Pancreas (tissue), 10 donors: ENCODE measurements around the gene JAM3. TPM values are rescaled to one million over a fixed set of nuclear protein-coding genes. Genes with fewer than 3 reads are reported as not detected.

Experiments used
- ATAC-seq, 4 donors: fragments of 200-7000 bp; cut with Tn5 transposase; one replicate each; pipeline versions ENCODE4 v1.8.0 to v1.9.1; 2020; ENCODE audit warnings: mild to moderate bottlenecking in 4 of 4, moderate library complexity in 4 of 4
- DNase-seq, 6 donors: peaks; one replicate each; pipeline ENCODE4 v3.0.0-alpha.2; 2020
- FAIRE-seq: peaks from 2 replicates; lab custom pipeline; 2012; peaks lifted over from hg19 to GRCh38; lab: Jason Lieb, UNC
- H3K27ac ChIP-seq, 4 donors: fragments of 200-600 bp; sonication (generic); 1 replicate in 3 of 4; 2 replicates in 1 of 4; pipeline versions ENCODE4 v1.5.0 to v1.8.0; 2020
- H3K27me3 ChIP-seq, 4 donors: fragments of 200-600 bp; one replicate each; pipeline ENCODE4 v1.8.0; 2021
- H3K36me3 ChIP-seq, 3 donors: fragments of 200-600 bp; sonication (generic) in 1 of 3; one replicate each; pipeline versions ENCODE4 v1.5.0 to v1.8.0; 2020 to 2021
- H3K4me1 ChIP-seq, 3 donors: fragments of 200-600 bp; one replicate each; pipeline ENCODE4 v1.8.0; 2021
- H3K4me3 ChIP-seq, 4 donors: fragments of 200-600 bp; sonication (generic) in 2 of 4; one replicate each; pipeline versions ENCODE4 v1.5.0 to v1.8.0; 2020 to 2021
- H3K9me3 ChIP-seq, 4 donors: fragments of 200-600 bp; one replicate each; pipeline ENCODE4 v1.8.0; 2021
- WGBS, 2 donors: extraction: QIAGEN DNeasy Blood & Tissue Kit; methylation state at CpG; one replicate each; pipeline ENCODE4 v1.1.7; 2013; 5-methylcytosine and 5-hydroxymethylcytosine counted together
- intact Hi-C, 3 donors: fragments of 100-400 bp; cut with DNase I; formaldehyde crosslinking; loops; one replicate each; pipeline versions ENCODE4 v1.11.1 to v1.14.2; 2022
- polyA plus RNA-seq, 2 donors: library from polyadenylated mRNA; stranded (reverse); fragments of 200-250 nt; gene quantifications; one replicate each; pipeline ENCODE4 v1.2.3, GENCODE V29; 2013
- total RNA-seq, 6 donors: library from RNA; stranded (reverse); fragmentation: NEBNext Ultra II Directional in 4 of 6; extraction: Animal tissue kit (Norgen Biotek cat#: 25700) in 4 of 6; gene quantifications; one replicate each; pipeline versions ENCODE4 v1.2.1 to v1.2.4, GENCODE V29; 2021 to 2023
- TF ChIP-seq, protein P1 (sequence below), 4 donors: fragments of 200-600 bp; sonication (generic) in 3 of 4; IDR thresholded peaks; one replicate each; pipeline versions ENCODE4 v1.5.0 to v1.8.0; 2021; ENCODE audit warnings: antibody characterized with exemption in 4 of 4
- donor health status: healthy with polysubstance abuse.
- donor health status: DM: no; HTN: no; CAD: no; lungs with moderate emphysema.
- donor health status: DM: no; HTN: no; CAD: no.
- donor health status: control.
- donor health status: control.
- donor health status: Bipolar disorder and iron deficiency.
- donor health status: DM: yes; HTN: yes; CAD: no.
- donor health status: DM: no; HTN: no; CAD: no.
- donor health status: DM: no; HTN: no; CAD: no.
- donor health status: DM: yes; HTN: yes; CAD: no.

Gene JAM3
- total and polyA plus RNA-seq, 8 donors: 1.7 to 11.0 (median 4.2) TPM

GRCh38 chr11:134164490-134165370 lies 95.9 kb downstream of the JAM3 start:
- no peak overlapping the region for H3K4me3 ChIP-seq
- FAIRE-seq: no peak
- H3K4me1 ChIP-seq: no peaks in the 10 kb centered on the region
- H3K36me3 ChIP-seq: peaks cover 0 to 15% (median 13%) of the 10 kb centered on the region in 3 donors
- H3K9me3 ChIP-seq: no peaks in the 10 kb centered on the region
- no peak overlapping the region for H3K27ac ChIP-seq
- no peak for DNase-seq
- ATAC-seq: no peak
- TF ChIP-seq, protein P1, sequence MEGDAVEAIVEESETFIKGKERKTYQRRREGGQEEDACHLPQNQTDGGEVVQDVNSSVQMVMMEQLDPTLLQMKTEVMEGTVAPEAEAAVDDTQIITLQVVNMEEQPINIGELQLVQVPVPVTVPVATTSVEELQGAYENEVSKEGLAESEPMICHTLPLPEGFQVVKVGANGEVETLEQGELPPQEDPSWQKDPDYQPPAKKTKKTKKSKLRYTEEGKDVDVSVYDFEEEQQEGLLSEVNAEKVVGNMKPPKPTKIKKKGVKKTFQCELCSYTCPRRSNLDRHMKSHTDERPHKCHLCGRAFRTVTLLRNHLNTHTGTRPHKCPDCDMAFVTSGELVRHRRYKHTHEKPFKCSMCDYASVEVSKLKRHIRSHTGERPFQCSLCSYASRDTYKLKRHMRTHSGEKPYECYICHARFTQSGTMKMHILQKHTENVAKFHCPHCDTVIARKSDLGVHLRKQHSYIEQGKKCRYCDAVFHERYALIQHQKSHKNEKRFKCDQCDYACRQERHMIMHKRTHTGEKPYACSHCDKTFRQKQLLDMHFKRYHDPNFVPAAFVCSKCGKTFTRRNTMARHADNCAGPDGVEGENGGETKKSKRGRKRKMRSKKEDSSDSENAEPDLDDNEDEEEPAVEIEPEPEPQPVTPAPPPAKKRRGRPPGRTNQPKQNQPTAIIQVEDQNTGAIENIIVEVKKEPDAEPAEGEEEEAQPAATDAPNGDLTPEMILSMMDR (IDR thresholded peaks at IDR 0.05): no peak
- WGBS, 2 donors: 95 to 98% methylated on average over 11 of the region's 11 CpGs
- no peaks in the 10 kb centered on the region for H3K27me3 ChIP-seq
- intact Hi-C loops: no loop called here

GRCh38 chr11:134170177-134170918 lies 101.5 kb downstream of the JAM3 start:
- intact Hi-C loops: no loop called here
- Histone ChIP-seq H3K27ac (no peak overlapping the region), H3K9me3 (no peaks in the 10 kb centered on the region), H3K36me3 (peaks cover 0 to 7% (median 6%) of the 10 kb centered on the region in 3 donors), H3K4me1 (no peaks in the 10 kb centered on the region), H3K27me3 (no peaks in the 10 kb centered on the region), H3K4me3 (no peak overlapping the region)
- 82 to 84% methylated on average over 6 of the region's 6 CpGs for WGBS, 2 donors
- TF ChIP-seq, protein P1 (IDR thresholded peaks at IDR 0.05): no peak
- DNase-seq: no peak
- no peak for ATAC-seq
- no peak for FAIRE-seq

DNA sequence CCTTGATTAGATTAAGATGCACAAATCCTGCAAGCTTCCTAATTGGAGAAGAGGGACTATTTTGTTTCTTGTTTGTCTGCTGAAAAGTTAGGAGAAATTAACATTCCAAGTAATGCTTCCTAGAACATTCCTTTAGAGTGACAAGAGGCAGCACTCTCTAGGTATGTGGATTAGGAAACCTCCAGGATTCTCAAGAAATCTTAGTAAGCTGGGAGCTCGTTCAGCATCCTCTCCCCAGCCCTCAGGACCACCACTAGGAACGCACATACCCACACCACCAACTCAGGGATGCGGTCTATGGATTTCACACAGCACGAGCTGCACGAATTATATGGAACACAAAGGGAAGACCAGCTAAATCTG lies 102.0 kb downstream of the JAM3 start:
- no peaks in the 10 kb centered on the region for H3K27me3 ChIP-seq
- no peak overlapping the region for H3K4me3 ChIP-seq
- intact Hi-C loops: no loop called here
- H3K4me1 ChIP-seq: no peaks in the 10 kb centered on the region
- DNase-seq (no peak), FAIRE-seq (no peak), ATAC-seq (no peak)
- TF ChIP-seq, protein P1 (IDR thresholded peaks at IDR 0.05): no peak
- H3K9me3 ChIP-seq: no peaks in the 10 kb centered on the region
- H3K27ac ChIP-seq: no peak overlapping the region
- H3K36me3 ChIP-seq: peaks cover 0 to 12% (median 7%) of the 10 kb centered on the region in 3 donors
- 94 to 98% methylated on average over 5 of the region's 5 CpGs for WGBS, 2 donors

DNA sequence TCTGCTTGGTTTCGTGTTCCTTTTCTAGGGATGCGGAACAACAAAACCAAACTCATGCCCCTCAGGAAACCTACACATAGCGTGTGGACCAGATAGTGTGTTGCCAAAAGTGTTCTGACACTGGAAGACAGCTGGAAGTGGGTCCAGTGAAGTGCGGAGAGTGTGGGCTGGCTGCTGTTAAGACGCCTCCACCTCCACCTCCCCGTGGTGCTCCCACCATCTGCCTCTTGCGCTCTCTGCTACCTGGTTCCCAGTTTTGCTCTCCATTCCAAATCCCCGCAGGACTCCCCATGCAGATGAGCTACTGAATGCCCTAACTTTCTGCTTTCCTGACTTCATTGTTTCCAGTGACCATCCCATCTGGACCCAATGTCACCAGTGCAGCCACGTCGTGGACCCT lies 103.1 kb downstream of the JAM3 start:
- FAIRE-seq (no peak), ATAC-seq (no peak), DNase-seq (no peak)
- Histone ChIP-seq H3K36me3 (peaks cover 0 to 19% (median 7%) of the 10 kb centered on the region in 3 donors), H3K27ac (no peak overlapping the region), H3K4me3 (no peak overlapping the region), H3K27me3 (no peaks in the 10 kb centered on the region), H3K9me3 (no peaks in the 10 kb centered on the region), H3K4me1 (no peaks in the 10 kb centered on the region)
- TF ChIP-seq, protein P1 (IDR thresholded peaks at IDR 0.05): no peak
- intact Hi-C loops: no loop called here
- 97 to 99% methylated on average over 10 of the region's 10 CpGs for WGBS, 2 donors
